ENCODE measurements around the gene C6orf118.

C6orf118 gene

DNA sequence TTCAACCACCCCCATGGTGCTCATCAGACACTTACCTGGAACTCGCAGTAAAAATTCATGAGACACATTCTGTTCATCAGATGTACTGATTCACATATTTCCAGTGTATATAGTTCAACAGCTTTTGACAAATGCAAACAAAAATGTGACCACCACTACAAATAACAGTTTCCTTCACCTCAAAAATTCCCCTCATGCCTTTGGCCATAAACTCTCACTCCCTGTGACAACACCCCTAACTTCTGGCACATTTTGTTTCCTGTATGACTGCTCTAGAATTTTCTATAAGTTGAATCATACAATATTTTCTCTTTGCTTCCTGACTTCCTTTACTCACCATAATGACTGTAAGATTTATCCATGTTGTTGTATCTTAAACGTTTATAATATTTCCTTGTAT lies 63.7 kb downstream of the C6orf118 start:
- Histone ChIP-seq H3K4me1 (ENCODE audit: insufficient read depth, poor library complexity, severe bottlenecking) (peaks cover 6% of the 10 kb centered on the region), H3K36me3 (ENCODE audit: low read depth) (no peaks in the 10 kb centered on the region), H3K27me3 (ENCODE audit: insufficient read depth, poor library complexity, severe bottlenecking) (no peaks in the 10 kb centered on the region), H3K27ac (ENCODE audit: poor library complexity, severe bottlenecking) (peak overlapping the region; percentile 14), H3K9me3 (ENCODE audit: severe bottlenecking) (no peaks in the 10 kb centered on the region), H3K4me3 (ENCODE audit: severe bottlenecking) (no peak overlapping the region)
- DNase-seq (ENCODE audit: low spot score) (no peak), ATAC-seq (ENCODE audit: low read depth) (peak; percentile 42)
- TF ChIP-seq, protein P1, sequence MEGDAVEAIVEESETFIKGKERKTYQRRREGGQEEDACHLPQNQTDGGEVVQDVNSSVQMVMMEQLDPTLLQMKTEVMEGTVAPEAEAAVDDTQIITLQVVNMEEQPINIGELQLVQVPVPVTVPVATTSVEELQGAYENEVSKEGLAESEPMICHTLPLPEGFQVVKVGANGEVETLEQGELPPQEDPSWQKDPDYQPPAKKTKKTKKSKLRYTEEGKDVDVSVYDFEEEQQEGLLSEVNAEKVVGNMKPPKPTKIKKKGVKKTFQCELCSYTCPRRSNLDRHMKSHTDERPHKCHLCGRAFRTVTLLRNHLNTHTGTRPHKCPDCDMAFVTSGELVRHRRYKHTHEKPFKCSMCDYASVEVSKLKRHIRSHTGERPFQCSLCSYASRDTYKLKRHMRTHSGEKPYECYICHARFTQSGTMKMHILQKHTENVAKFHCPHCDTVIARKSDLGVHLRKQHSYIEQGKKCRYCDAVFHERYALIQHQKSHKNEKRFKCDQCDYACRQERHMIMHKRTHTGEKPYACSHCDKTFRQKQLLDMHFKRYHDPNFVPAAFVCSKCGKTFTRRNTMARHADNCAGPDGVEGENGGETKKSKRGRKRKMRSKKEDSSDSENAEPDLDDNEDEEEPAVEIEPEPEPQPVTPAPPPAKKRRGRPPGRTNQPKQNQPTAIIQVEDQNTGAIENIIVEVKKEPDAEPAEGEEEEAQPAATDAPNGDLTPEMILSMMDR (IDR thresholded peaks at IDR 0.05; ENCODE audit: poor library complexity, severe bottlenecking), result peak; percentile 49

DNA sequence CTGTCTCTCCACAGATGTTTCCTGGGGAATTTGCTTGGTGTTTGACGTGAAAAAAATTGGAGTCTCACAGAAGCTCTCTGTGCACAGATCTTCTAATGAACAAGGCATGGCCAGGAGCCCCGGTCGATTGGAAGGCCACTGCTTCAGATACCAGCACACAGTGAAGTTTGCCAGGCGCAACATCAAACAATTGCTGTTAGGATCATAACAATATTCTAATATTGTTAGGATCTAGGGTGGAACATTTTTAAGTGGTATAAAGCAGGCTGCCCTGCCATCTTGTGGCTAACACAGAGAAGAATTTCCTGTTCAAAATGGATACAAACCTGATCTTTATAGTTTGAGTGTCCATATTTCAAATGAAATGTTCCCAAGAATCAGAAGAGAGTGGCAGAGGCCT lies 64.1 kb downstream of the C6orf118 start:
- no peaks in the 10 kb centered on the region for H3K36me3 ChIP-seq (ENCODE audit: low read depth)
- DNase-seq (ENCODE audit: low spot score), result no peak

DNA sequence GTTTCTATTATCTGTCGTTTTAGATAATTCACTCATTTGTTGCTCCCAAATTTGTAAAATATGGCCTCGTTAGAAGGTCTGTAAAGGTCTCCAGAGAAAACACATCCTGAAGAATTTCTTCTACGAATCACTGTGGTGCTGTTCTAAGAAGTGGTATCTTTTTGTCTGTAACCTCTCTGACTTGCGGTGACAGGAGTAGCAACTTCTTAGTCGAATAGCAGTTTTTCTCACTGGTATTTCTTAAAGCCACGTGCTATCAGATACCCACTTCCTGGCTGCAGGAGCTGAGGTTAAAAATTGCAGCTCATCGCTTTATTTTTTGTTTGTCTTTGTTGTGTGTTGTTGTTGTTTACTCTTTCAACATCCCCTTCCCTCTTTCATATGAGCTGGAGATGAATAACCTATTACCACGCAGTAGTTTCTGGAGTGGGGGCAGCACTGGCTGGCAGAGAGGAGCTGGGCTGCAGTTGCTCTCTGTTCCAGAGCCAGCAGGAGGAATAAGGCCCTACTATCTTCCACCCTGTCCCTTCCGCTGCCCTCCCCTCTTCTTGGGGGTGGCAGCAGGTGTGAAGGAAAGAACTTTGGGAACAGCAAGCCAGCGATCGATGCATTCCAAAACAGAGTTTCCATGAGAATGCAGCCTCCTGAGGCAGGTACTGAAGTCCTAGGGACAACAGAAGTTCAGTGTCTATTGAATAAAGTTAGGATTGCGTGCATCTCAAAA lies 64.7 kb downstream of the C6orf118 start:
- Histone ChIP-seq H3K4me3 (ENCODE audit: severe bottlenecking) (no peak overlapping the region), H3K36me3 (ENCODE audit: low read depth) (no peaks in the 10 kb centered on the region), H3K27me3 (ENCODE audit: insufficient read depth, poor library complexity, severe bottlenecking) (no peaks in the 10 kb centered on the region), H3K4me1 (ENCODE audit: insufficient read depth, poor library complexity, severe bottlenecking) (peaks cover 6% of the 10 kb centered on the region), H3K27ac (ENCODE audit: poor library complexity, severe bottlenecking) (no peak overlapping the region), H3K9me3 (ENCODE audit: severe bottlenecking) (no peaks in the 10 kb centered on the region)
- TF ChIP-seq, protein P1 (IDR thresholded peaks at IDR 0.05; ENCODE audit: poor library complexity, severe bottlenecking), result no peak
- DNase-seq (ENCODE audit: low spot score) (no peak), ATAC-seq (ENCODE audit: low read depth) (no peak)

More for the DNA sequence above, 64.1 kb downstream of the C6orf118 start:
- TF ChIP-seq, protein P1 (IDR thresholded peaks at IDR 0.05; ENCODE audit: poor library complexity, severe bottlenecking), result peak; percentile 70
- Histone ChIP-seq H3K9me3 (ENCODE audit: severe bottlenecking) (no peaks in the 10 kb centered on the region), H3K4me1 (ENCODE audit: insufficient read depth, poor library complexity, severe bottlenecking) (peaks cover 6% of the 10 kb centered on the region), H3K27me3 (ENCODE audit: insufficient read depth, poor library complexity, severe bottlenecking) (no peaks in the 10 kb centered on the region), H3K27ac (ENCODE audit: poor library complexity, severe bottlenecking) (peak overlapping the region; percentile 14), H3K4me3 (ENCODE audit: severe bottlenecking) (no peak overlapping the region)
- ATAC-seq (ENCODE audit: low read depth), result peak; percentile 58

DNA sequence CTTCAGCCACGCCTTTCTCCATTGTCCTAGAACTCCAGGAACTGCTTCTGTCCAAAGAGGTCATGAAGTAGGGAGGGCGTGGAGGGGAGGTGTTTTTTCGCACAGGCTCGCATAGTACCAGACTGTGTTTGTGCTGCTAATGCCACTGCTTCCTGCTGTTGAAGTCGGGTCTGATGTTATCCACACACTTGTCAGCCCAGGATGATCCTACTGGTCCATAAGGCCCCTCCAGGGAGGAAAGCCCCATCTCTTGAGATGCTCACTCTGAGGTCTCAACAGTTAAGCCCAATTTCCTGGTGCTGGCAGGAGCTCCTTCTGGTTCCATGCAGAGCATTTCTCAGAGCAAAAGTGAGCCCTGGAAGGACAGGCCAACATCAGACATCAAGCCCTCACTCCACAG lies 65.6 kb downstream of the C6orf118 start:
- TF ChIP-seq, protein P1 (IDR thresholded peaks at IDR 0.05; ENCODE audit: poor library complexity, severe bottlenecking), result no peak
- no peak for DNase-seq (ENCODE audit: low spot score)
- Histone ChIP-seq H3K36me3 (ENCODE audit: low read depth) (no peaks in the 10 kb centered on the region), H3K9me3 (ENCODE audit: severe bottlenecking) (no peaks in the 10 kb centered on the region), H3K27me3 (ENCODE audit: insufficient read depth, poor library complexity, severe bottlenecking) (no peaks in the 10 kb centered on the region), H3K27ac (ENCODE audit: poor library complexity, severe bottlenecking) (no peak overlapping the region), H3K4me1 (ENCODE audit: insufficient read depth, poor library complexity, severe bottlenecking) (peaks cover 6% of the 10 kb centered on the region), H3K4me3 (ENCODE audit: severe bottlenecking) (no peak overlapping the region)
- no peak for ATAC-seq (ENCODE audit: low read depth)

DNA sequence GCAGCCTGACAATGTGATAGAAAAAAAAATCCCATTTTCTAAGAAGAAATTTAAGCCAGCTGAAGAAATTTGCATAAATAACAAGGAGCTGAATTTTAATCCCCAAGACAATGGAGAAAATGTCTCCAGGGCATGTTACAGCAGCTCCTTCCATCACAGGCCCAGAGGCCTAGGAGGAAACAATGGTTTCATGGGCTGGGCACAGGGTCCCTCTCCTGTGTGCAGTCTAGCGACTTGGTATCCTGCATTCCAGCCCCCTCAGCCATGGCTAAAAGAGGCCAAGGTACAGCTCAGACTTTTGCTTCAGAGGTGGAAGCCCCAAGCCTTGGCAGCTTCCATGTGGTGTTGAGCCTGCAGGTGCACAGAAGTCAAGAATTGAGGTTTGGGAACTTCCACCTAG lies 73.1 kb downstream of the C6orf118 start:
- no peaks in the 10 kb centered on the region for H3K27me3 ChIP-seq (ENCODE audit: insufficient read depth, poor library complexity, severe bottlenecking)
- H3K4me1 ChIP-seq (ENCODE audit: insufficient read depth, poor library complexity, severe bottlenecking), result no peaks in the 10 kb centered on the region
- H3K4me3 ChIP-seq (ENCODE audit: severe bottlenecking), result no peak overlapping the region
- DNase-seq (ENCODE audit: low spot score) (no peak), ATAC-seq (ENCODE audit: low read depth) (no peak)
- TF ChIP-seq, protein P1 (IDR thresholded peaks at IDR 0.05; ENCODE audit: poor library complexity, severe bottlenecking), result no peak
- no peaks in the 10 kb centered on the region for H3K36me3 ChIP-seq (ENCODE audit: low read depth)
- peaks cover 3% of the 10 kb centered on the region for H3K9me3 ChIP-seq (ENCODE audit: severe bottlenecking)
- no peak overlapping the region for H3K27ac ChIP-seq (ENCODE audit: poor library complexity, severe bottlenecking)

Measured in RWPE2 (cell line).